ENCODE measurements around the gene FDPS. TPM values are rescaled to one million over a fixed set of nuclear protein-coding genes. Genes with fewer than 3 reads are reported as not detected.
A peak's percentile ranks its signal among the peaks of the same experiment; 100 is the strongest.

The FDPS gene
- total RNA-seq, 1 experiment from 2014 or later: 410 TPM

GRCh38 chr1:155313261-155313660, 4.6 kb downstream of the FDPS start:
- CTCF ChIA-PET: interaction anchor here (0.7 kb wide), 1 partner anchor 336 kb away, joined by 5 read pairs; no protein-coding TSS in a partner anchor
- intact Hi-C loops (cut with micrococcal nuclease; ENCODE audit: unreplicated experiment): no loop called here
- no peak for DNase-seq
- no TSS peak for BruUV-seq (replicated peaks)
- Mint-ChIP-seq H3K27ac (ENCODE audit: unreplicated experiment) (no peak overlapping the region), H3K4me3 (ENCODE audit: low read depth, unreplicated experiment) (no peak overlapping the region), H3K36me3 (ENCODE audit: insufficient read depth, unreplicated experiment) (peaks cover 88% of the 10 kb centered on the region), H3K27me3 (ENCODE audit: unreplicated experiment) (no peaks in the 10 kb centered on the region), H3K4me1 (ENCODE audit: low read depth, unreplicated experiment) (peaks cover 34% of the 10 kb centered on the region), H3K9me3 (ENCODE audit: low read depth, unreplicated experiment) (no peaks in the 10 kb centered on the region)
- TF ChIP-seq CTCF (IDR thresholded peaks at IDR 0.05; ENCODE audit: unreplicated experiment): no peak

- no peaks in the 10 kb centered on the region for H3K9me3 Mint-ChIP-seq (ENCODE audit: low read depth, unreplicated experiment)
- H3K4me3 Mint-ChIP-seq (ENCODE audit: low read depth, unreplicated experiment): no peak overlapping the region
- intact Hi-C loops (cut with micrococcal nuclease; ENCODE audit: unreplicated experiment): no loop called here
- no peak for DNase-seq
- no TSS peak for BruUV-seq (replicated peaks)
- no peak overlapping the region for H3K27ac Mint-ChIP-seq (ENCODE audit: unreplicated experiment)
- peaks cover 40% of the 10 kb centered on the region for H3K4me1 Mint-ChIP-seq (ENCODE audit: low read depth, unreplicated experiment)
- H3K36me3 Mint-ChIP-seq (ENCODE audit: insufficient read depth, unreplicated experiment): peaks cover 88% of the 10 kb centered on the region
- TF ChIP-seq CTCF (IDR thresholded peaks at IDR 0.05; ENCODE audit: unreplicated experiment): no peak
- CTCF ChIA-PET: interaction anchor here (0.6 kb wide), 1 partner anchor 20 kb away, joined by 3 read pairs; no protein-coding TSS in a partner anchor
- no peaks in the 10 kb centered on the region for H3K27me3 Mint-ChIP-seq (ENCODE audit: unreplicated experiment)
These were observed 8.3 kb downstream of the FDPS start for GRCh38 chr1:155316922-155317321.

GRCh38 chr1:155318082-155318481, 9.4 kb downstream of the FDPS start:
- peak overlapping the region; percentile 79 for H3K27ac Mint-ChIP-seq (ENCODE audit: unreplicated experiment)
- TF ChIP-seq CTCF (IDR thresholded peaks at IDR 0.05; ENCODE audit: unreplicated experiment): no peak
- intact Hi-C loops (cut with micrococcal nuclease; ENCODE audit: unreplicated experiment): no loop called here
- DNase-seq: no peak
- peaks cover 88% of the 10 kb centered on the region for H3K36me3 Mint-ChIP-seq (ENCODE audit: insufficient read depth, unreplicated experiment)
- CTCF ChIA-PET: no interaction called here
- no TSS peak for BruUV-seq (replicated peaks)
- no peaks in the 10 kb centered on the region for H3K9me3 Mint-ChIP-seq (ENCODE audit: low read depth, unreplicated experiment)
- peaks cover 39% of the 10 kb centered on the region for H3K4me1 Mint-ChIP-seq (ENCODE audit: low read depth, unreplicated experiment)
- no peaks in the 10 kb centered on the region for H3K27me3 Mint-ChIP-seq (ENCODE audit: unreplicated experiment)
- H3K4me3 Mint-ChIP-seq (ENCODE audit: low read depth, unreplicated experiment): no peak overlapping the region

GRCh38 chr1:155319536-155319935, 10.9 kb downstream of the FDPS start:
- intact Hi-C loops (cut with micrococcal nuclease; ENCODE audit: unreplicated experiment): no loop called here
- DNase-seq: no peak
- CTCF ChIA-PET: no interaction called here
- H3K27me3 Mint-ChIP-seq (ENCODE audit: unreplicated experiment): no peaks in the 10 kb centered on the region
- no peak overlapping the region for H3K4me3 Mint-ChIP-seq (ENCODE audit: low read depth, unreplicated experiment)
- H3K27ac Mint-ChIP-seq (ENCODE audit: unreplicated experiment): peak overlapping the region; percentile 79
- no TSS peak for BruUV-seq (replicated peaks)
- TF ChIP-seq CTCF (IDR thresholded peaks at IDR 0.05; ENCODE audit: unreplicated experiment): no peak
- H3K4me1 Mint-ChIP-seq (ENCODE audit: low read depth, unreplicated experiment): peaks cover 32% of the 10 kb centered on the region
- H3K36me3 Mint-ChIP-seq (ENCODE audit: insufficient read depth, unreplicated experiment): peaks cover 90% of the 10 kb centered on the region
- no peaks in the 10 kb centered on the region for H3K9me3 Mint-ChIP-seq (ENCODE audit: low read depth, unreplicated experiment)
